Cerebellar cortex (tissue), 1 donor: ENCODE data around the gene TEX44.

Experiments used
- DNase-seq: peaks from one replicate; pipeline ENCODE4 v3.0.0-alpha.2; 2015; ENCODE audit warnings: low spot score

TEX44 gene

DNA sequence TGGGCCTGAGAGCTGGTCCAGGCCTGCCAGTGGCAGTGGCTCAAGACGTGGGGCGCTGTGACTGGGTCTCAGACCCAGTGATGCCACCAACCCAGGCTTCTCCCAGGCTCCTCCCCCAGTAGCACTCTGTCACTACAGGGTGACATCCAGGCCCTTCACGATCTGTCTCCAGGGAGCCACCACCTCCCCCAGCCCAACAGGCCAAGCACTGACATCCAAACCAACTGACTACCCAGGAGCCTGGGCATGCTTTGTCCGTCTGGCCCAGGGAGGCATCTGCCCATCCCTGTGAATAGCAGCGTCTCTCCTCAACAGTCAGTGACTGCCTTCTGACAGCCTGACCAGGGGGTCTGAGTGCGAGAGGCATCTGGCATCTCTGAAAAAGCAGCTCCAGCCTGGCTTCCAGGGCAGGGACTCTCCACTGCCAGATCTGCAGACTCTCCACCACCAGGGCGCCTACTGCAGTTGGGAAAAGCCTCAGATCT is 13.0 kb downstream of the TEX44 start:
- peak; percentile 59 for DNase-seq

- peak; percentile 32 for DNase-seq
These were observed 14.3 kb downstream of the TEX44 start for GRCh38 chr2:231606941-231607340.

GRCh38 chr2:231611273-231612108 is 18.8 kb downstream of the TEX44 start:
- peak; percentile 52 for DNase-seq

DNA sequence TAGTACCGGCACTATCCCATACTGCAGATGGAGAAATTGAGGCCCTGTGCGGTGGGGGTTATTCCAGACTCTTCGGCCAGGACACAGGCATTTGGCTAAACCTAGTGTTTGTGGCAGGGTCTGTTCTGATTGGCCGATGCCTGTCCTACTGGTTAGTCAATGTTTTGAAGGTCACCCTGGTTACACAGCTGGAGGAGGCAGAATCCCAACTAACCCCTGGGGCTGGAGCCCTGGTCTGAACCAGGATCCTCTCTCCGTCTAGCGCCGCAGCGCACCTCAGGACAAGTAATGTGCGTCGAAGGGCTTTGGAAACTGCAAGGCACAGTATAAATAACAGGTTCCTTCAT is 19.4 kb downstream of the TEX44 start:
- no peak for DNase-seq

DNA sequence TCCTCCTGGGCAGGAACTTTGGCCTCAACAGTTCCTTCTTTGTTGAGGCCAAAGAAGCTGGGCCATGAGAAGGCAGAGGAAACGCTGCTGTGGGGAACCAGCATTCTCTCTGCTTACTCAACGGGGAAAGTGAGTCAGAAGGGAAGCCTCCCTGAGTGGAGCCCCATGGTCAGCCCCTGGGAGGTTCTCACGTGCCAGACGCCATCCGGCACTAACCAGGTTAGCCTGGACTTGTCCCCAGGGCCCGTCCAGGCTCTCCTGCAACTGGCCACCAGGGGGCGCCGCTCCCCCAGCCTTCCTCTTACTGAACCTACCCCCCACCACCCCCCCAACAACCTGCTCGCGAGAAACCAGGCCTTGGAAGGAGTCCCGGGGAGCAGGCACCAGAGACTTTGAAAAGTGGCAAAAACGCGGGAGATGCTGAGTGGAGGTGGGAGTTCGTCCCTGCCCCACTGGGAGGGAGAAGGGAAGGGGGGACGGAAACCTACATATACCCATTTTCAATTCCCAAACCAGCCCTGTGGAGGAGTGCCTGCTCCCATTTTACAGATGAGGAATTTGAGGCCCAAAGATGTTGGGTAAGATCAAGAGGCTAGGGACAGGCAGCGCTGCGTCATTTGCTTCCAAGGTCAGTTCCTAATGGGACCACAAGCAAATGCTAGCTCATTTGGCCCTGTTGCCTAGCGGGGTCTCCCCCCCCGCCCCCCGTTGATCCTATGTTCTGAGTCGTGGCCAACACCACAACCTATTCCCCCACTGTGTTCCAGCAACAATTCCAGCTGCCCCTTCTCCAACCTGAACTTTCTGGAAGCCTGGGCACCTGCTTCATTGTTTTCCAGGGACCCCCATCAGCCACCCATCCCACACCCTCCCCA is 20.0 kb downstream of the TEX44 start:
- DNase-seq: peak; percentile 88

- peak; percentile 62 for DNase-seq
These were observed 20.6 kb downstream of the TEX44 start for GRCh38 chr2:231613331-231613662.

GRCh38 chr2:231613663-231614558 is 21.2 kb downstream of the TEX44 start:
- DNase-seq: peak; percentile 80

DNA sequence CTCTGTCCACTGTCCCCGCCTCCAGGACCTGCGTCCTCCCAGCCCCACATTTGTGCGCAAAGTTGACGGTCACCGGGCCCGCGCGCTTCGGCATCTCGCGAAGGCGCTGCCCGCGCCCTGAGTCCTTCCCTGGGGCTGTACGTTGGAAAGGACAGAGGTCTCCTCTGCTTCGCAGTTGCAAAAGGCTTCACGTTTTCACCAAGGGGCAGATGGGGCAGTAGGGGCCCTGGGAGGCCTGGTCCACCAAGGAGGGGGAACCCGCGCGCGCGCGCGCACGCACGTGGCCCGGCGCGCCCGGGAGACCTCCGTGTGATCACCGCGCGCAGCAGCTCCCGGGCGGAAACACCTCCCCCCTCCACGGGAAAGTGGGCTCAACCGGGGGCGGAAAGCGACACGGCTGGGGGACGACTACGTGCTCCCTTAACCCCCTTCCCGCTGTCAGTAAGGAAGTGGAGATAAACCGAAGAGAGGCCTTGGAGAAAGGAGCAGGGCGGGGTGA is 21.9 kb downstream of the TEX44 start:
- no peak for DNase-seq

DNA sequence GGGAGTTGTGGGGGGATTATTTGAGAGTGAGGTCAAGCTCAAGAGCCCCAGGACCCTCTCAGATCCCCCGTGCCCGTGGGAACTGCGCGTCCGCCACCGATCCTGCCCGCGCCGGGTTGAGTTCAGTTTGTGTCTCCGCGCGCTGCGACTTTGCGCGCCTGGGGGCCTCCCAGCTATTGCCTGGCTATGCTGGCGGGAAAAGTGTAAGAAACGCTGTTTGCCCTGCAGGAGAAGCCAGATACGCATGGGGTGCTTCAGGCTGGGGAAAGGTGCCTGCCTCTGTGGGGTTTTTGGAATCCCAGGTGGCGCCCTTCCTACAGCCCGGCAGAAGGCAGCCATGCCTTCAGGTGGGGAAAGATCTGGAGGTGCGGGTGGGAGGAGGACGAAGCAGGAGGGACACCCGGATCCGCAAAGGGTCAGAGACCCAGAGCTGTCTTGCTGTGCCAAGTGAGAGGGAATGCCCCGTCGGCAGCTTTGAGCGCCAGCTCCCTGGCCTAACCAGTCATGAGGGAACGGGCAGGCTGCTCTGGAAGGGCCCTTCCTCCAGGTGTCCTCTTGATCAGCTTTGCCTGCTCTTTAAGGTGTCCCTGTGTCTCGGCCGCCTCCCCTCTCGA is 22.5 kb downstream of the TEX44 start:
- DNase-seq: peak; percentile 44

DNA sequence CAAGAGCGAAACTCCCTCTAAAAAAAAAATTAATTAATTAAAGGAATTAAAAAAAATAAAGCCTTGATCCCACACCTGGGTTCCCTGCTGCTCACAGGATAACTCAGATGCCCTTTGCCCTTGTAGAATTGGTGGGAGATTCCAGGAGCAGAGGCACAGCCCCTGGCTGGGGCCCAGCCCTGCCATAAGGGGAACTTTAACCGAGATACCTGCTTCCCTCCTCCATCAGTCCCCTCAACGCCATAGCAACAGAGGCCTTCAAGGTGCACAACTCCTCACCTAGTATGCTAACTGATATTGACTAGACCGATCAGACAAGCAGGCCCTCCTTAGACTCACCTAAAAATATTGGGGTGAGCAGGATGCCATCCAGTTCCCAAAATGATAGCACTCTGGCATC is 23.6 kb downstream of the TEX44 start:
- DNase-seq: no peak

- DNase-seq: no peak
These were observed 24.6 kb downstream of the TEX44 start for GRCh38 chr2:231617059-231617926.

- peak; percentile 66 for DNase-seq
These were observed 28.6 kb downstream of the TEX44 start for GRCh38 chr2:231621051-231621879.

DNA sequence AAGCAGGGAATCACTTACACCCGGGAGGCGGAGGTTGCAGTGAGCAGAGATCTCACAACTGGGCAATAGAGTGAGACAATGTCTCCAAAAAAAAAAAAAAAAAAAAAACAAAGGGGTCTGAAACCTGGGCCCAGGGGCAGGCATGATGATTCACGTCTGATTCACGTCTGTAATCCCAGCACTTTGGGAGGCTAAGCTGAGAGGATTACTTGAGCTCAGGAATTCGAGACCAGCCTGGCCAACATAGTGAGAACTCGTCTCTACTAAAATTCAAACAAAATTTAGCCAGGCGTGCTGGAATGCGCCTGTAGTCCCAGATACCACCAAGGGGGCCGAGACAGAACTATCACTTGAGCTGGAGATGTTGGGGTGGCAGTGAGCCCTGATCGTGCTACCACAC is 30.3 kb downstream of the TEX44 start:
- no peak for DNase-seq

DNA sequence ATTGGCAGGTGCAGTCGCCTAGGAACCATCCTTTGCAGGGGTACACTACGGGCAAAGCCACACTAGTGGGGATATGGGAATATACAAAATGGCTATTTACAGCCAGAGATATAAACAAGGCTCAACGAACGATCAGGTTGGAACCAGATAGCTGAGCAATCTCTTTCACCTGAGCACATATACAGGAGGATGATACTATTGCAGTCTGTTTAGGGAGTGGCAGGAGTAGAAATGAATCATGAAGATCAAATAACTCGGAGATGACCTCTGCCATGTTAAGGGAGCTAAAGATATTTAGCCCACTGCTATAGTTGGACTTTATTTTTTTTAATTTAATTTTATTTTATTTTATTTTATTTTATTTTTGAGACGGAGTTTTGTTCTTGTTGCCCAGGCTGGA is 33.8 kb downstream of the TEX44 start:
- DNase-seq: no peak

DNA sequence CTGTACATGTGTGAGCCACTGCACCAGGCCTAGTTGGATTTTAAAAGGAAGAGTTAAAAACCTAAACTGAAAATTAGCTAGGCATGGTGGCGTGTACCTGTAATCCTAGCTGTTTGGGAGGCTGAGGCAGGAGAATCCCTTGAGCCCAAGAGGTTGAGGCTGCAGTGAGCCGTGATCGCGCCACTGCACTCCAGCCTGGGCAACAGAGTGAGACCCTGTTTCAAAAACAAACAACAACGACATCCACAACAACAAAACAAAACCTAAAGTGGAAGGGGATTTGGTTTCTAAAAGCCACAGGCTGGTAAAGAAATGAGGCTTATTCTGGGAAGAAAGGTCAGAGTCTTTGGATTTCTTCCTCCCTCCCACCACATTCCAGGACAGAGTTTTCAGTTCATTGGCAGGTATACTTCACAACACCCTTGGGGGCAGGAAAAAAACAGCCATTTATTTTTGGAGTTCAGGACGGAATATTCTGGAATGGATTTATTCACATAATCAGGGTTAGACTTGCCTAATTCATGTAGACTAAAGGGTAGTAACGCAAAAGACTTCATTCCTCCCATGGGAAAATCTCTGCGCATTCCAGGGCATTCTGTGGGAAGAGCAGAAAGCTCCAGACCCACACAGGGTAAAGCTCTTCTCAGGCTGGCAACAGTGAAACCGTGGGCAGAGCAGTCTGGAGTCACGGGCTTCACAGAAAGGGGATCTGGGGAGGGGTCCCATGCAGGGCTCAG is 34.9 kb downstream of the TEX44 start:
- DNase-seq: no peak

DNA sequence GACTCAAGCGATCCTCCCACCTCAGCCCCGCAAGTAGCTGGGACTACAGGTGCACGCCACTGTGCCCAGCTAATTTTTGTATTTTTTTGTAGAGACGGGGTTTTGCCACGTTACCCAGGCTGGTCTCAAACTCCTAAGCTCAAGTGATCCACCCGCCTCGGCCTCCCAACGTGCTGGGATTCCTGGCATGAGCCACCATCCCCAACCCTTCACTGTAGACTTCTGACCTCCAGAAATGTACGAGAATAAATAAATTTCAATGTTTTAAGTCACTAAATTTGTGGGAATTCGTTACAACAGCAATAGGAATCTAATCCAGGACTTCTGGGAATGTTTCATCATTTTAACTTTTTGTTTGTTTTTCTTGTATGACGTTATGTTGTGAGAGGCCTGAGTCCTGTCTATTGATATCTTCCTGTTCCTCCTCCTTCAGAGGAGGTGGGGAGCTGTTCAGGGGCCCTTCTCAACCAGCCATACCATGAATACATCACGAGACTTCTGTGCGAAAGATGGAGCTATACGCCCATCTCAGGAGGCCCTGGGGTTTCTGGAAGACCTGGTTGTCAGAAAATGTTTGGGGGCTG is 40.0 kb downstream of the TEX44 start:
- no peak for DNase-seq

DNA sequence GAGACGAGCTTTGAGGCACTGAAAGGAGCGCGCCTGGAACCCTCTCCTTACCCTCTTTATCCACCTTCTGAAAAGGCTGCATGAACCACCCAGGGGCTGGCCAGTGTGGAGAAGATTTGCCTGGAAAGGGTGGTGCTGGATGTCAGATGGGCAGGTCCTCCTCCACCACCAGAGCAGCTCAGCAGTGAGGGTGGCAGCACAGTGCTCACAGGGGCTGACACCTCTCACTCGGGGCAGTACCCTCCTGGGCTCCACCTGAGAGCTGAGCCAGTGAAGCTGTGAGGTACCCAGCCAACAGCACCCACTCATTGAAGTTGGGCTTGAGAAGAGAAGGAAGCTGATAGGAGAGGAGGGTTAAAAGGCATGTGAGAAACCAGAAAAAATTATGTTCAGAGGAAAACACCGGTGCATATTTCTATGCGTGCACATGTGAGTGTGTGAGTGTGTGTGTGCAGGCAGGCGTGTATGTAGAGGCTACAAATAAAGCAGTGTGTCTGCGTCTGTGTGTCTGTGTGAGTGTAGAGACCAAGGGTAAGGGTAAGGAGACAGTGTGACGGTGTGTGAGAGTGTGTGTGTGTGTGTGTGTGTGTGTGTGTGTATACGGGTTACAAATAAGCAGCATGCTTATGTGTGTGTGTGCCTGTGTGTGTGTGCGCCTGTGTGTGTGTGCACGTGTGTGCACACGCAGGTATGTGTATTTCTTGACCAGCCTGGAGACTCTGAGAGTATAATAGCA is 40.7 kb downstream of the TEX44 start:
- no peak for DNase-seq

- peak; percentile 32 for DNase-seq
These were observed 41.7 kb downstream of the TEX44 start for GRCh38 chr2:231634412-231634811.
